ENCODE results near the gene CD8B2.
"Not testable (repeated sequence)": the region's sequence is repeated elsewhere in the genome, so short reads cannot be mapped to it uniquely, and the experiment has no call there.

Gene CD8B2

GRCh38 chr2:106511476-106511901 is 24.3 kb downstream of the CD8B2 start:
- not testable (repeated sequence) for DNase-seq (ENCODE audit: low read depth in 2 of 2, low spot score in 1 of 2)

GRCh38 chr2:106511934-106512333 is 24.8 kb downstream of the CD8B2 start:
- DNase-seq (ENCODE audit: low read depth in 2 of 2, low spot score in 1 of 2), result not testable (repeated sequence)

GRCh38 chr2:106513391-106513790 is 26.2 kb downstream of the CD8B2 start:
- not testable (repeated sequence) for DNase-seq (ENCODE audit: low read depth in 2 of 2, low spot score in 1 of 2)

- not testable (repeated sequence) for DNase-seq (ENCODE audit: low read depth in 2 of 2, low spot score in 1 of 2)
Measured at GRCh38 chr2:106514827-106515226, 27.7 kb downstream of the CD8B2 start.

- DNase-seq (ENCODE audit: low read depth in 2 of 2, low spot score in 1 of 2), result no peak
Measured at GRCh38 chr2:106516436-106516835, 29.3 kb downstream of the CD8B2 start.

- no peak for DNase-seq (ENCODE audit: low read depth in 2 of 2, low spot score in 1 of 2)
Measured at GRCh38 chr2:106516864-106517263, 29.7 kb downstream of the CD8B2 start.

GRCh38 chr2:106517329-106517728 is 30.2 kb downstream of the CD8B2 start:
- no peak for DNase-seq (ENCODE audit: low read depth in 2 of 2, low spot score in 1 of 2)

GRCh38 chr2:106519767-106520166 is 32.6 kb downstream of the CD8B2 start:
- DNase-seq (ENCODE audit: low read depth in 2 of 2, low spot score in 1 of 2), result no peak

- no peak for DNase-seq (ENCODE audit: low read depth in 2 of 2, low spot score in 1 of 2)
Measured at GRCh38 chr2:106521016-106521415, 33.9 kb downstream of the CD8B2 start.

GRCh38 chr2:106523976-106524665 is 37.0 kb downstream of the CD8B2 start:
- DNase-seq (ENCODE audit: low read depth in 2 of 2, low spot score in 1 of 2), result no peak

GRCh38 chr2:106530866-106531265 is 43.7 kb downstream of the CD8B2 start:
- DNase-seq (ENCODE audit: low read depth in 2 of 2, low spot score in 1 of 2), result no peak

GRCh38 chr2:106531676-106532214 is 44.6 kb downstream of the CD8B2 start:
- DNase-seq (ENCODE audit: low read depth in 2 of 2, low spot score in 1 of 2), result no peak

- DNase-seq (ENCODE audit: low read depth in 2 of 2, low spot score in 1 of 2), result no peak
Measured at GRCh38 chr2:106532236-106532635, 45.1 kb downstream of the CD8B2 start.

GRCh38 chr2:106534471-106534870 is 47.3 kb downstream of the CD8B2 start:
- DNase-seq (ENCODE audit: low read depth in 2 of 2, low spot score in 1 of 2), result no peak

- no peak for DNase-seq (ENCODE audit: low read depth in 2 of 2, low spot score in 1 of 2)
Measured at GRCh38 chr2:106536490-106536889, 49.3 kb downstream of the CD8B2 start.

GRCh38 chr2:106537047-106537446 is 49.9 kb downstream of the CD8B2 start:
- DNase-seq (ENCODE audit: low read depth in 2 of 2, low spot score in 1 of 2), result no peak

GRCh38 chr2:106537791-106538191 is 50.6 kb downstream of the CD8B2 start:
- no peak for DNase-seq (ENCODE audit: low read depth in 2 of 2, low spot score in 1 of 2)

- no peak for DNase-seq (ENCODE audit: low read depth in 2 of 2, low spot score in 1 of 2)
Measured at GRCh38 chr2:106540886-106541285, 53.7 kb downstream of the CD8B2 start.

GRCh38 chr2:106541333-106541732 is 54.2 kb downstream of the CD8B2 start:
- DNase-seq (ENCODE audit: low read depth in 2 of 2, low spot score in 1 of 2), result no peak

- DNase-seq (ENCODE audit: low read depth in 2 of 2, low spot score in 1 of 2), result peak; percentile 39 to 54
Measured at GRCh38 chr2:106542746-106543359, 55.7 kb downstream of the CD8B2 start.

GRCh38 chr2:106545007-106545406 is 57.8 kb downstream of the CD8B2 start:
- no peak for DNase-seq (ENCODE audit: low read depth in 2 of 2, low spot score in 1 of 2)

- no peak for DNase-seq (ENCODE audit: low read depth in 2 of 2, low spot score in 1 of 2)
Measured at GRCh38 chr2:106546391-106546990, 59.3 kb downstream of the CD8B2 start.

Measured in stimulated activated CD8-positive, alpha-beta memory T cell treated with anti-CD3 and anti-CD28 coated beads, Interleukin-4, amount 100 ng/mL, for 1 hour (primary cell).